GM21526 (cell line): ENCODE data around the gene TBX15.

ENCODE experiments used
- ATAC-seq: cut with Tn5 transposase; IDR thresholded peaks from one replicate; pipeline ENCODE4 v1.9.1; 2021; ENCODE audit warnings: moderate library complexity; ENCODE audit not compliant: unreplicated experiment, low FRiP score

TBX15 gene

DNA sequence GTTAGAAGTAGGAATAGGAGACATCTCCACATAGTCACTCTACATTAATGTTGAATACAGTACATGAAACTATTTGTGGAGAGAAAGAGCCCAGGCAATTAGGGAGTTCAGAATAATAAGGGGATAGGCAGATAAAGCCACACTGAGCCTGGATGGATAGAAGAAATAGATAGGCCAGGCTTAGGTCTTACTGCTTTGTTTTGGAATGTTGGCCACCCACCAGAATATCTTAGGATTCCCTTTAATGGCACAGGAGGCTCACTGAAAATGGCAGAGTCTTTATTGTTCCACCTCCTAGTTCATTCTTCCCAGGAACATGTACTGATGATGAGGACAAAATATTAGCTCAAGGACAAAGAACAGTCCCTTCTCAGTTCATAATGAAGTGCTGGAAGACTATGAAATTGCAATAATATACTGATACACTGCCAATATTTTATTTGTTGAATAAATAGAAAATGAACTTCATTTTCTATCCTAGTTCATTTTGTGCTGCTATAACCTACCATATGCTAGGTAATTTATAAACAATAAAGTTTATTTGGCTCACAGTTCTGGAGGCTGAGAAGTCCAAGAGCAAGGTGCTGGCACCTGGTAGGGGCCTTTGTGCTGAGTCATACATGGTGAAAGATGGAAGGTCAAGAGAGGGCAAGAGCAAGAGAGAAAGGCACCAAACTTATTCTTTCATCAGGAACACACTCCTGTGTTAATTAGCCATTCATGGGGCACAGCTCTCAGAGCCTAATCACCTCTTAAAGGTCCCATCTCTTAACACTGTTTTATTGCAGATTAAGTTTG is 87.3 kb downstream of the TBX15 start:
- no peak for ATAC-seq

DNA sequence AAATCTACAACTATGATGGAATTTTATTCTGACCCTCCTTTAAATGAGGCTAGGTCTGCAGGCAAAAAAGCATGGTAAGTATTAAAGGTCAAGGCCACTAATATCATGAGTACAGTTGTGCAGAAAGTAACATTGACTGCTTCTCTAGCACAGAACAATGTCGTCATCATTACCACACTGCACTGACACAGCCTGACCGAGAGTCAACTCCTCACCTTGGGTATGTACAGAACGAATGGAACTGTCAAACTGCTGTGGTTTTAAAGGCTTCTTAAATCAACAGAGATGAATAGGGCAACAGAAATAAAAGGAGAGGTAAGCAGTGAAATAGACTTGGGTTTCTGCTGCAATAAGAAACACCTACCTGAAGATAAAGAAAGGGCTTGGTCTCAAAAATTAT is 88.8 kb downstream of the TBX15 start:
- ATAC-seq = no peak

DNA sequence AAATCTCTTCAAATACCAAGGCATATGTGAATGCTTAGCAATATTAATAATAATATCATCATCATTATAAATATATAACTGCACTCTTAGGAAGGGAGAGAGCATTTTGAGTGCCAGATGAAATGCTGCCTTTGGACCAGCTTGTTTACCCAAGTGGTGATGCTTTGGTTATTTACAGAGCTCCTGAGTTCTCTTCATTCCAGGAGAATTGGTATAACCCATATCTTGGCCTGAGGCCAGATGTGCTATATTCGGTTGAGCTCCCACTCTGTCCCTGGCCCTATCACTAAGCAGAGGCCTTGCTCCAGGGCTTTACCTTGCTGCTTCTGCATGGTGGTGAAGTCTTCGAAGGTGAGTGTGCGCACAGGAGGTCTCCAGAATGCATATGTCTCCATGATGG is 89.4 kb downstream of the TBX15 start:
- ATAC-seq = no peak

DNA sequence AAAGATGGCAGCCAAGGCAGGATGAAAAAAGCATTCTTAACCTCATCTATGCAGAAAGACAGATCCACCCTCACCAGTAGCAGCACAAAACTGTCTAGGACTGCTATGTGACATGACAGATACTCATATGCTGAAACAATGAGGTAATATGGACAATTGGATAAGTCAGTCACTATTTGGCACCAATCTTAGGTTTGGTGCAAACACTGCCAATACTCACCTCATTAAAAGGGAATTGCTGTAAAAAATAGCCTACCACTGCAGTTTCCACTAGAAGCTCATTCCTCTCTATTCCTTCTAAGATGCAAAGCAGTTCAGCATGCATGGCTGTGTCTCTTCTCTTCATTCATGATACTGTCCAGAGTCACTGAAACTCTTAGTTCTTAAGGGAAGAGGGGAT is 91.7 kb downstream of the TBX15 start:
- no peak for ATAC-seq

DNA sequence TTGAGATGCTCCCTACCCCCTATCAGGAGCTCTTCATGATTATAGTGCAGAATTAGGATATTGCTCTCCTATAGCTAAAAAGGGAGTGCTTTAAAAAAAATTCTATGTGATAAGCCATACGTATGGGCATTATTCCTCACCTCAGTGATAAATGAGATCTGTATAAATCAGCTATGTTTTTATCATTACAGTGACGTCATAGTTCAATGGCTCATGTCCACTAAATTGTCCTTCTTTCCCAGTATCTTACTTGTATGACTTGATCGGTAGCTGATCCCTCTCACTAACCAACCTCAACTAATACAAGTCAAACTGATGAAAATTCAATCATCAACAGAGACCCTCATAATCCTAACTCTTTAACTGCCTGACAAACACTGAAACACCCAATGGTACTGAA is 93.3 kb downstream of the TBX15 start:
- no peak for ATAC-seq

DNA sequence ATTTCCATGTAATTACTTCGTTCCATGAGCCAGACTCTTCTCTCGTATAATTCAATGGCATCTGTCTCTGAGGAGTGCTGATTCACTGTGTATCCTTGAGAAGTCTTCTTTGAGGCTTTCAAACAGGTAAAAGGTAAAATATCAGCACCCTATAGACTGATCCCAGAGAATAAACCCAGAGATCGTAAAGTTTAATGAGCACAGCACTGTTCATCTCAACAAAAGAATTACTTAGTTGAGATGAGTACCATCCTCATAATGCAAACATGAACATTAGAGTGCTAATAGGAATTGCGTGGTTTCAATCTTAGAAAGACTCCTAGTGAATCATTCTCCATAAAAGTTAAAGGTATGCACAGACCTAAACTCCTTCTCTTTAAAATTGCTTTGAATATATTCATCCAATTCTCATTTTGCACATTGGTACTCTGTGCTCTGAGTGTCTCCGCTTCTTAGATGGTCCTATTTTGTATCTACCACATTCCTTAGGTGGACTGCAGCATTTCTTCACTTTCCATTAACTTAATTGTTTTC is 97.2 kb downstream of the TBX15 start:
- ATAC-seq = no peak

DNA sequence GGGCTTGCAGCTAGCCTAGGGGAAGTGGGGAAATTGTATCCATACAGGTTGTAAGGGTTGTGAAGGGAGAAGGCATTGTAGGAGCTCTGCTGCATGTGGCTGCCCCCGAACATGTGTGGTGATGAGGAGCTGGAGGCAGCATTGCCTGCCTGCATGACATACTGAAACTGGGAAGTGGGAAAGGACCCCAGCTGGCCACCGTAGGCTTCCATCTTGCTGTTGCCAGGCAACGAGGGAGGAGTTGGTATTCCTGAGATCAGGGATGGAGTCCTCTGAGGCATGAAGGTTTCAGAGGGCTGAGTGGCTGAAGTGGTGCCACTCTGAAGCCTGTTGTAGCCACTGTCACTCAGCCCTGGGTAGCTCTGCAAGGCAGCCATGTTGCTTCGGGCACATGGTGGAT is 103.2 kb downstream of the TBX15 start:
- ATAC-seq = no peak

DNA sequence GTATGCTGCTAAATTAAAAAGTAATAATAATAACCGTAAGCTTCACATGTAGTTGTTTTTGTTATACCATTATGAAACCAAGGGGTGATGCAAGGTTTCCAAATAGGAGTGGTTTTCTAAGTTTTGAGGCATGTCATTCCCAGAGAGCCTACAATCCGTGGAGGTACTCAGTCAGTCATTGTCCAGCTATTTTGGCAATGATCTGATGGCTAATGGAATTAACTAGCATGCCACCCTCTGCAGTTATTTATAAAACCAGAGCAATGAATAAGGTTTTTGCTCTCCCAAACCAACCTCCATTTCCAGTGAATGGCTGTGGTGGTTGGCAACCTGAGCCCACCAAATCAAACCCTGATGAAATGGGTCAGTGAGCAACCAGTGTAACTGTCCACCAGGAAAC is 106.4 kb downstream of the TBX15 start:
- no peak for ATAC-seq

DNA sequence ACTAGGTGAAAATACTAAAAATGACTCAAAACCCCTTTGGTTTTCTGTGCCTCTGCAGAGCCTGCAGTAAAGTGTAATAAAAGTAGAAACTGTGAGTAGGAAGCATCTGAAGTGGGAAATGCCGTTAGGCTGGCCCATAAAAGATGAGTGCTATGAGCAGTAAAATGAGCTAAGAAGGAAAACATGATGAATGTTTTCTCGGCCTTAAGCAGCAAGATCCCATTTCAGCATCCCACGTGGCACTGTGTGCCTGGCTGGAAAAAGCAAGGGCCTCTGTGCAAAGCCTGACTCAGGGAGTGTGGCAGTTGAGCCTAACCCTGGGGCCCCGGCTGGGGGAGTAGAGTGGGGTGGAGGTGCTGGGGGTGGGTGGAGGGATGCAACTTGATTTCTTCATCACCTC is 109.5 kb downstream of the TBX15 start:
- no peak for ATAC-seq

DNA sequence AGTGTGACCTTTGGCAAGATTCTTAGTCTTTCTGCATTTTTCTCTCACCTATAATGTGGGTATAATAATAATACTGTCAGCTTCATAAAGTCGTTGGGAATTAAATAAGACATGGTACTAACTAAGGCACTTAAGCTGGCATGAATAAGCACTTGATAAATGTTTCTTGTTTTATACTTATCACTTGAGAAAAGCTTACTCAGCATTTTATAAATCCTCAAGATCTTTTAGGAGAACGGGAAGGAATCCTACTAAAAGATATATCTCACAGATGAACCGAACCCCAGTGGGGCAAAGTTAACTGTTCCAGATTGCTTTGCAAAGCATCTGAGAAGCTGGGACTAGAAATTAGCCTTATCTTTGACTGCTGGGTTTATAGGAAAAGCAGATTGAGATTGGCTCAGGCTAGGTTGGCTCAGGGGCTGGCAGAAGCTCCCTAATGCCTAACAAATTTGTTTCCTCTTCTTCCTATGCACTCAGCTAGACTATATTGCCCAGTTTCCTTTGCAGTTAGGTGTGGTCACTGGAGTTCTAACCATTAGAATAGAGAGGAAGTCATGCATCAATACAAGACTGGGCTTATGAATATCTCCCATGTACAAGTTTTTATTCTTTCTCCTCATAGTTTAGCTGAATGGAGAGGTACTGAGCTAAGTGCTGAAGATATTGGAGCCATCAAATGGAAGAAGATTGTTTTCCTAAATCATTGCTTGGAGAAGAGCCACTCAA is 110.3 kb downstream of the TBX15 start:
- no peak for ATAC-seq

DNA sequence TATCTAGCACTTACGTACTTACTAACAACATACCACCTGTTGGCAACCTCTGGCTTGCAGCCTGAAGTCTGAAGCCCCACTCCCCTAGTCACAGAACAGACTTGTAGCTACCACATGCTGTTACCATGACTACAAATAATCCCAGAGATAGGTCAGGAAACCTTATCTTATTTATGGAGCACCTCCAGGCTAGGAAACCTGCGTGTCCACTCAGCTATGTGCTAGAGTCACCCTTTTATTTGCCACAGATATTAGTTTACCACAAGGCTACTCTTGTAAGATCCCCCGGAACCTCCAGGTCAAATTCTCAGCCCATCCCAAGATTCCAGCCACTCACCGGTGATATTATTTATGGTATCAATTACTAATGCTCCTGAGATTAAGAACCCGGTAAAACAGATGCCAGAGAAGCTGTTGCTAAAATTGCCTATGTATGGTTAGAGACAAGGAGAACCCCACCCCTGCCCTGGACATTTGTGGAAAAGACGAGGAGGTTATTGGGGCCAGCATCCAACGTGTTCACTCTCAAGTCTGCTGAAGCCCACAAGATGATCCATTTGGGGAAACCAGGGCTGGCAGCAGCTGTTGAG is 116.5 kb downstream of the TBX15 start:
- ATAC-seq = no peak

DNA sequence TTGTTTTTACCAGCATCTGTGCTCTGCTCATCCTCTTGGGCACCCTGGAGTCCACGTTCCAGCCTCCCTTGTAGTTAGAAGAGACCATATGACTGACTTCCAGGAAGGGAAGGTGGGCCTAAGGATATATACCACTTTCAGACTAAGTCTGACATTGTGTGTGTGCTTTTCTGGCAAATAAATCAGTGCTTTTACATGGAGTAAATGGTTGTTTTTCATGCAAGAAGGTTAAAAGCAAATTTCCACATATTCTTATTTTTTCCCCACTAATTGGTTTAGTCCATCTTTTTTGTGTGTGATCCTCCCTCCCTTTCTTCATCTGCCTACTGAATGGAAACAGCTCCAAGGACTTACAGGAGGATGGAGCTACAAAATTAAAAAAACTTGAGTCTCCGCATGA is 119.8 kb downstream of the TBX15 start:
- no peak for ATAC-seq

DNA sequence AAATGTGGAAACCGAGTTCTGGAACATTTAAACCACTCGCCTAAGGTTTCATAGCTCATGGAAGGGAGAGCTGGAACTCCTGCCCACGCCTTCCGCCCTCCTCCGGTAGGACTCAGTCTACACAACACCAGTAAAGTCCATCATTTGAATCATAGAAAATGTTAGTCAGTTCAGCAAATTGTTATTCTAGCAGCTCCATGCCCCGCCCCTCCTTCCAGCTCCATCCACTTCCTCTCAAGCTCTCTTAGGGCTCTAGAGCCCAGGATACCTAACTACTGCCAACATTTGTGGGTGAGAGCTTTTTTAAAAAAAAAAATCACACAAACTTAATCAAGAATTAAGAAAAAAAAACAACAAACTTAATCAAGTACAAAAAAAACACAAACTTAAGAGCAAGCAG is 121.8 kb downstream of the TBX15 start:
- no peak for ATAC-seq

DNA sequence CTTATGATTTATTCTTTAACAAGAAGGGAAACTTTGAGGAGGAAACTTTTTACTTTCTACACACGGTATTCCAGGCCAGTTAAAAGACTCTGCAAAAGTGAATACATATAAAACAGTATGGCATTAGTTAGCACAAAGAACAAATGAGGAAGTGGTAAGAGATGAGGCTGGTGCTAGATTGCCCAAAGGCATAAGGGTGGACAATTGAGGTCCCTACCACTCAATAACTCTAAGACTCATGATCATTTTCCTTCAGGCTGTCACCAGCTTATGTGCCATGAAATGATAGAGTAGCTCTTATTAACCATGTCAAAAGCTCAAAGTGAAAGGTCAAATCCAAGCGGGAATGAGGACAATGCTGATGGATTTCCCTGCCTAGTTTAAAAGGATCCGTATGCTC is 124.5 kb downstream of the TBX15 start:
- no peak for ATAC-seq

DNA sequence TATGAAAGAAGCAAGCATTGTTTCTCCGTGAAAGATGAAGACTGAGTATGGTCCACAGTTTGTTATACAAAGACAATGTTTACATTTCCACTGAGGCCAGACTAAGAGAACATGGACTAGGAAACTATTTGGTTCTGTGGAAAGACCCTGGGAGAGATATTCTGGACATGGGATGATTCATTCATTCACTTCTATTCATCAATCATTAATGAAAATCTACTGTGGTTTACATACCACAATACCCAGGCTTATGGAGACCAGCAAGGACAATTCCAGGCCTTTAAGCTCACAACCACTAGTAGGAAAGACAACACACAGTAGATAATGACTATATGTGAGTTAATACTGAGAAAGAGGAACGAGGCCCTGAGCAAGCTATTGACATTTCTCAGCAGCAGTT is 125.4 kb downstream of the TBX15 start:
- ATAC-seq = no peak

DNA sequence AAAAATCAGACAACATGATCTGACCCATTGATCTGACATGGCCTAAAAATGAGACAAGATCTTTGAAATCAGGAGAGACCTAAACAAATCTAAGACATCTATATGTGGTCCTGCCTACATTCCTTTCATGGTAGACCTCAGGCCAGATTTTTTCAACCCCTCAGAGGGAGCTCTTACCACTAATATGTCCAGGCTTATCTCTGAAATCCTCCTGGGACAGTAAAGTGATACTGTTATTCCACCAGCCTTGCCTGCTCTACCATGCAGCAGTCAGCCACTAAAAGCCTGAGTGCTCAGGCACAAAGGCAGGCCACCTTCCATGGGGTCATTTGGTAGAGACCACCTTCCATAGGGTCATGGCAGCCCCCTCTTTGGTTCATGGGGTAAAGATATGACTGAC is 126.9 kb downstream of the TBX15 start:
- no peak for ATAC-seq

DNA sequence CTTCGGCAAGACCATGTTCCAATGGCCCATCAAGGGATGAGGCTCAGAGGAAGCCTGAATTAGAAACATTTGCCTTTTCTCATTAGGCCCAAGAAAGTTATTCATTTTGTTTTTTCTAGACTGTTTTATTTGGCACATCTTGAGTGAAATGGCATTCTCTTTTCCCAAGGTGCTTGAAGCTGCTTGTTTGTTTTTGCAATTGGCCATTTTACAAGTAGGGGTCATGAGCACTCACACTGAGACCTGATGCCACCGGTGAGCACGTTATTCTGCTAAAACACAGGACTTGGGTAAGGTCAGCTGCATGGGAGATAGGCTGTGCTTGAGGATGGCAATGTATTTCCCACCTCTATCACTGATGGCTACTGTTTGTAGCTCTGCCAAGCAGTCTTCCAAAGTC is 128.1 kb downstream of the TBX15 start:
- ATAC-seq = no peak

DNA sequence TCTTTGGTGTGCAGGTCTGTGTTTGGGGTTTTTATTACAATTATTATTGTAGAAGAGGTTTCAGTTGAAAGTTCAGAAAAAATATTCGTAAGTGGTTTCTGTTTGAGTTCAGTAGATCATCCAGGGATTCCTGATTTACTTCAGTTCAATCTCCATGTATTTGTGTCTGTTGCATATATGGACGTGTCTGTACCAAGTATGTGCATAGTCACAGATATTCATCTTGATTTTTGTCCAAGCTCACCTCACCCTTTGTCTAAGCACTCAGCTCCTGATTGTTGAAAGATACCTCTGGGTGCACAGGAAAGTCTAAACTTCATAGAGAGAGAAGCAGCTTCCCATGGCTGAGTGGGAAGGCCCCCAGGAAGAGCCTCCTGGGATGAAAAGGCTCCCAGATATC is 141.7 kb downstream of the TBX15 start:
- ATAC-seq = no peak

DNA sequence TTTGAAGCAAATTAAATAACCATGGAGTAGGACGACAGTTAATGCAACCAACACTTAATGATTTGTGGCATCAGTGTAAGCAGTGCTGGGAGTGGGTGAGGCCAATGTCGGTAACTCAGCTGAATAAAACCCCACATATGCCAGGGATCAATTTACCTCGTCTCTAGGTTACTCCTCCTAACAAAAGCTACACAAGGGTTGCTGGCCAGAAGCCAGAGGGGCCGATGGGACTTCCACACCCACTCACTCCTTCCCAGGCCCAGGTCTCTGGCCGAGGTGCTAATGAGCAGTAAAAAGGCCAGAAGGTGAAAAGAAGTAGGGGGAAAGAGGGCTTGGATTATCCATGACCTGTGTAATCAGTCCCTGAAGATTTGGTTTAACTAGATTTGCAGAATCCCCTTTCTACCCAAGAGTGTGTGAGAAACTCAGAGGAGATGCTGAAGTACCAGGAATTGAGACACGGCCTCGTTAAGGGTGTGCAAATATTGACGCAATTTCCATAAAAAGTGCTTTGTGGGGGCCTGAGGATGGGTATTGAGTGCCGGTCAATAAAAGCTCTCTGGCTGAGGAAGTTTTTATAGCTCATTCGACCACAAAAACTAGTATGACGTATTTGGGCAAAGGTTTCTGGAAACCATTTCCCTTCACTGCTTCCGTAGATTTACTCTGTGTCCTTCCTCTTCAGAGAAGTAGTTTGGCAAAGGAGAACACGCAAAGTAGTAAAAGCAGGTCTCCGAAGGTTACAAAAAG is 145.5 kb downstream of the TBX15 start:
- ATAC-seq = no peak

DNA sequence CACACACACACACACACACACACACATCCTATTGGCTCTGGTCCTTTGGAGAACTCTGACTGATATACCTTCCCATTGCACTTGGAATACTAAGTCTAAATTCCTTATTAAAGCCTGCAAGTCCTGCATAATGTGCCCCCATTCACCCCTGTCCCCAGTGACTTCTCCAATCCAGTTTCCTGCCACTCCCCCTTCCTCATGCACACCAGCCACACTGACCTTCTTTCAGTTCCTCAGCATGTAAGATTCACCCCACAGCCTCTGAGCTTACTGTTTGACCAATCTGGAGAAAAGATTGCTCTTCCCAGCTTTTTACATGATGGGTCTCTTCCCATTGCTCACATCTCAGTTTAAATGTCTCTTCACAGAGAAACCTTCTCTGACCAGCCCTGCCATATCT is 146.6 kb downstream of the TBX15 start:
- ATAC-seq = no peak
